ENCODE results near the gene CTTN. TPM values are rescaled to one million over a fixed set of nuclear protein-coding genes. Genes with fewer than 3 reads are reported as not detected.
"Not testable (repeated sequence)": the region's sequence is repeated elsewhere in the genome, so short reads cannot be mapped to it uniquely, and the experiment has no call there.

CTTN gene
- polyA plus RNA-seq, 1 donor from 2014 or later: 0.74 TPM

DNA sequence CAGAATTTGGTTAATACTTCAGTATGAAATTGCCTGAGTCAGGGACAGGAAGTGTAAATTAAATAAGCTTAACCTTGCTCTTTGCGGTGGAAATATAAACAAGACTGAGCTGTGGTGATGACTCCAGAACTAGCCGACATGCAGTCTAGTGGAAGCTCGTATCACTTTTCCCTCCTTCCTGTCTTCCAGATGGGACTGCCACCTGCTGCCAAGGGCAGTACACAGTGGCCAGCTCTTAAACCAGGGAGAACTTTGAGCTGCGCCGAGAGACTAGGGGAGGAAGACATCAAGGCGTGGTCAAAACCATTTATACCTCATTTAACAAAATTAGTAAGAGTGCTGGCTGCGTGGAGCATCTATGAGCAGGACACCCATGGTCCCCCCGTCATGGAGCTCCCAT is 31.3 kb upstream of the CTTN start:
- Mint-ChIP-seq H3K9me3 (no peaks in the 10 kb centered on the region), H3K27me3 (no peaks in the 10 kb centered on the region), H3K4me3 (no peak overlapping the region), H3K27ac (no peak overlapping the region), H3K4me1 (peaks cover 6 to 18% (median 11%) of the 10 kb centered on the region in 3 donors), H3K36me3 (peaks cover 14% of the 10 kb centered on the region)

GRCh38 chr11:70368961-70369360 is 29.4 kb upstream of the CTTN start:
- Mint-ChIP-seq H3K9me3 (no peaks in the 10 kb centered on the region), H3K4me3 (no peak overlapping the region), H3K27ac (no peak overlapping the region), H3K27me3 (no peaks in the 10 kb centered on the region), H3K4me1 (peaks cover 6 to 18% (median 11%) of the 10 kb centered on the region in 3 donors), H3K36me3 (peaks cover 10% of the 10 kb centered on the region)

GRCh38 chr11:70371241-70371640 is 27.1 kb upstream of the CTTN start:
- Mint-ChIP-seq H3K9me3 (no peaks in the 10 kb centered on the region), H3K36me3 (peaks cover 6% of the 10 kb centered on the region), H3K27me3 (no peaks in the 10 kb centered on the region), H3K4me1 (peaks cover 2 to 6% (median 5%) of the 10 kb centered on the region in 3 donors), H3K27ac (no peak overlapping the region), H3K4me3 (no peak overlapping the region)

- Mint-ChIP-seq H3K27me3 (no peaks in the 10 kb centered on the region), H3K27ac (no peak overlapping the region), H3K36me3 (peaks cover 6% of the 10 kb centered on the region)
Observed at GRCh38 chr11:70372076-70372475, 26.3 kb upstream of the CTTN start.

DNA sequence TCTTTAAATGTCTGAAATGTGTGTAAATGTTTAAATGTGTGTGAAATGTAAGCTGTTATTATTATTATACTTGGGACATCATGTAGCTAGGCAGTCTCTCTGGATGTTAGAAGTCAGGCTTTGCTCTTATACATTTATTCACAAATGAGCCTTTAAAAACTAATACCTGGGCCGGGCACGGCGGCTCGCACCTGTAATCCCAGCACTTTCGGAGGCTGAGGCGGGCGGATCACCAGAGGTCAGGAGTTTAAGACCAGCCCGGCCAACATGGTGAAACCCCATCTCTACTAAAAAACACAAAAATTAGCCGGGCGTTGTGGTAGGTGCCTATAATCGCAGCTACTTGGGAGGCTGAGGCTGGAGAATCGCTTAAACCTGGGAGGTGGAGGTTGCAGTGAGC is 21.7 kb upstream of the CTTN start:
- H3K27me3 Mint-ChIP-seq: no peaks in the 10 kb centered on the region
- no peaks in the 10 kb centered on the region for H3K9me3 Mint-ChIP-seq
- no peak overlapping the region for H3K4me3 Mint-ChIP-seq
- H3K27ac Mint-ChIP-seq: no peak overlapping the region
- no peaks in the 10 kb centered on the region for H3K4me1 Mint-ChIP-seq
- H3K36me3 Mint-ChIP-seq: peaks cover 7% of the 10 kb centered on the region

More at GRCh38 chr11:70372076-70372475, 26.3 kb upstream of the CTTN start:
- Mint-ChIP-seq H3K4me1 (peaks cover 2 to 6% (median 5%) of the 10 kb centered on the region in 3 donors), H3K9me3 (no peaks in the 10 kb centered on the region), H3K4me3 (no peak overlapping the region)

GRCh38 chr11:70377645-70378044 is 20.7 kb upstream of the CTTN start:
- Mint-ChIP-seq H3K9me3 (no peaks in the 10 kb centered on the region), H3K27me3 (no peaks in the 10 kb centered on the region), H3K4me3 (no peak overlapping the region), H3K36me3 (peaks cover 7% of the 10 kb centered on the region), H3K27ac (no peak overlapping the region), H3K4me1 (peaks cover 0 to 2% (median 0%) of the 10 kb centered on the region in 3 donors)

- Mint-ChIP-seq H3K9me3 (no peaks in the 10 kb centered on the region), H3K27me3 (no peaks in the 10 kb centered on the region), H3K4me1 (peaks cover 0 to 2% (median 0%) of the 10 kb centered on the region in 3 donors), H3K4me3 (no peak overlapping the region), H3K27ac (no peak overlapping the region), H3K36me3 (peaks cover 7% of the 10 kb centered on the region)
Observed at GRCh38 chr11:70378506-70379134, 19.7 kb upstream of the CTTN start.

DNA sequence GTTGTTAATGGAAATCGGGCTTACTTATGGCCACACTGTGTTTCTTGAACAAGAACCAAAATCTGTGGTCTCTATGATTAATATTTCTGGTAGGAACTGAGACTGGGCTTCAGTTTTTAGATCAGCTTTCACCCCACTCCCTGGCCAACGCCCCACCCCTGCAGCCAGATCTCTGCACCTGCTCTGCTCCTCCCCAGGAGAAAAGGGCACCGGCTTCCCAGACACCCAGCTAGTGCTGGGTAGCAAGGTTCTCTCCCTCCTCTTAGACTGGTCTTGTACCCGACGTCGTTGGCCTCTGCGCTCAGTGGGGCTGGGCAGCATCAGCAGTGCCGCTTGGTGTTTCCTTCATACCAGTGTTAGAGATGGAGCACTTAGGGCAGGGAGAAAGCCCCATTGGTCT is 17.0 kb upstream of the CTTN start:
- no peaks in the 10 kb centered on the region for H3K9me3 Mint-ChIP-seq
- H3K4me3 Mint-ChIP-seq: no peak overlapping the region
- peaks cover 0 to 4% (median 0%) of the 10 kb centered on the region in 3 donors for H3K4me1 Mint-ChIP-seq

GRCh38 chr11:70381872-70382861 is 16.2 kb upstream of the CTTN start:
- no peaks in the 10 kb centered on the region for H3K9me3 Mint-ChIP-seq
- no peak overlapping the region for H3K4me3 Mint-ChIP-seq
- H3K27me3 Mint-ChIP-seq: no peaks in the 10 kb centered on the region
- H3K4me1 Mint-ChIP-seq: peaks cover 0 to 4% (median 0%) of the 10 kb centered on the region in 3 donors
- peaks cover 10% of the 10 kb centered on the region for H3K36me3 Mint-ChIP-seq
- no peak overlapping the region for H3K27ac Mint-ChIP-seq

More for the DNA sequence above, 17.0 kb upstream of the CTTN start:
- no peaks in the 10 kb centered on the region for H3K27me3 Mint-ChIP-seq
- H3K36me3 Mint-ChIP-seq: peaks cover 10% of the 10 kb centered on the region
- H3K27ac Mint-ChIP-seq: no peak overlapping the region

DNA sequence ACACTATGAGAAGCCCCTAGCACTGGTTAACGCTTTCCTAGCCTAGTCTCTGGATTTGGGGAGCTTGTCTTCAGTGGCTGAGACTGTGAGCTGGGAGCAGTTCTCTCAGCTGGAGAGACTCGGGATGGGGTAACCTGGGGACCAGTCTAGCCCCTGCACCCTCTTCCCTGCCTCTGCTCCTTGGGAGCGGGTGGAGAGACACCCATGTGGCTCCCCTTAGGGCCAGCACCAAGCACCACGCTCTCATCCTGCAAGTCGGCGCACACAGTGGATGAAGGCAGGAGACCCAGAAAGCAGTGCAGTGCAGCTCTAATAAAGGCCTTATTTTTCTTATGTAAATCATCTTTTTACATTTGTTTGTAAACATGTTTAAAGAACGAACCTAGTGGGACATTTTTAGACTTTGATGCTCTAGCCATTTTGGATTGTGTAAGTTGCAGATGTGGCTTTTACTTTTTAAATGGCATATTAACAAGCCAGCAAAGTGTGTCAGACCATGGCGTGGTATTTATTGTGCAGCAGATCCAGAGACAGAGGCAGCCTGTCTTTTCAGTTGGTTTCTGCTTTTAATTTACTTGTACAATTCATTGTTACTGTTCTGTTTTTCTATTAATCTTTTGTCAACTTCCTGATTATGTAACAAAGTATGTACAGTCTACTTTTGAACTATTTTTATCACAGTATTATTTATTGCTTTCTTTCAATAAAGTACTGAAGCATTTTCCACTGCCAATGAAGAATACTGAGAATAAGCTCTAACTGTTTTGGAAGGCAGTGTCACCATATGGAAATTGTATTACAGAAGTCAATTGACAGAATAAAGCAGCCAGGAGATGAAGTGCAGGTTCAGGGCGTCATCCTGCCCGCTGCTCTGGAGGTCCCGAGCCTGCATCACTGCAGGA is 14.4 kb upstream of the CTTN start:
- peaks cover 3% of the 10 kb centered on the region for H3K36me3 Mint-ChIP-seq

GRCh38 chr11:70384566-70385152 is 13.7 kb upstream of the CTTN start:
- peaks cover 0 to 4% (median 0%) of the 10 kb centered on the region in 3 donors for H3K4me1 Mint-ChIP-seq
- no peaks in the 10 kb centered on the region for H3K9me3 Mint-ChIP-seq
- H3K27ac Mint-ChIP-seq: no peak overlapping the region
- no peak overlapping the region for H3K4me3 Mint-ChIP-seq
- peaks cover 3% of the 10 kb centered on the region for H3K36me3 Mint-ChIP-seq
- peaks cover 2% of the 10 kb centered on the region for H3K27me3 Mint-ChIP-seq

More for the DNA sequence above, 14.4 kb upstream of the CTTN start:
- H3K9me3 Mint-ChIP-seq: no peaks in the 10 kb centered on the region
- peaks cover 0 to 4% (median 0%) of the 10 kb centered on the region in 3 donors for H3K4me1 Mint-ChIP-seq
- peaks cover 2% of the 10 kb centered on the region for H3K27me3 Mint-ChIP-seq
- no peak overlapping the region for H3K4me3 Mint-ChIP-seq
- H3K27ac Mint-ChIP-seq: no peak overlapping the region

DNA sequence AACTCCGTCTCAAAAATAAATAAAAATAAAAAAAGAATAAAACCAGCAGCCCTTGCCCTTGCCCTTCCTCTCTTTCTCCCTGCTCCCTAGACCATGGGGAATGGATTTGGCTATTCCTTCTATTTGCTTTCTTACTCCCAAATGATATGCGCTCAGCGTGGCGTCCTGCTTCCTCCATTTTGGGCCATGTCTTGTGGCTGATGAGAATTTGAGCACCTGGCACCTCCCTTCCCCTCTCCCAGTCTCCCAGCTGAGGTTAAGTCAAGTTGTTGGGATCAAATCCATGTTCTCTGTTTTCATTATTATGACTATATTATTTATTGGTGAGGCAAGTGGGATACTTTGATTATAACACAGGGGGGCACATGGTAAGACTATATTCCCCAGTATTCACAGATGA is 10.8 kb upstream of the CTTN start:
- Mint-ChIP-seq H3K9me3 (no peaks in the 10 kb centered on the region), H3K27ac (no peak overlapping the region), H3K27me3 (peaks cover 12% of the 10 kb centered on the region)

DNA sequence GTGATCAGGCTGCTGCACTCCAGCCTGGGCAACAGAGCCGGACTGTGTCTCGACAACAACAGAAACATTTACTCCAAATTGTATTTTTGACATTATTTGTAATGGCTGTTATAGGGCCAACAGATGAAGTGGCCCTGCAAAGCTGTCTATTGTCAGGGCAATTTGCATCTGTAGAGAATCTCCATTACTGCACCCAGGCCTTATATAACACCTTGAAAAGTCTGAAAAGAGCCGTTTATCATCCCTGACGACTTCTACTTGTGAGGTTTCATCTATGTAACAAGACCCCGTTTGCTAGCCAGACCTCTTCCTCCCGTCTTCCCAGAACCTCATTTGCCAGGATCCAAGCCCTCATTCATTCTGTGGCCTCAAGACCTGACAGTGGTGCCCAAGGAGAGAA is 9.1 kb upstream of the CTTN start:
- no peaks in the 10 kb centered on the region for H3K9me3 Mint-ChIP-seq
- H3K27ac Mint-ChIP-seq: no peak overlapping the region
- peaks cover 24% of the 10 kb centered on the region for H3K27me3 Mint-ChIP-seq
- no peak overlapping the region for H3K4me3 Mint-ChIP-seq
- peaks cover 0 to 1% (median 0%) of the 10 kb centered on the region in 3 donors for H3K4me1 Mint-ChIP-seq
- peaks cover 3% of the 10 kb centered on the region for H3K36me3 Mint-ChIP-seq

More for the DNA sequence above, 10.8 kb upstream of the CTTN start:
- Mint-ChIP-seq H3K4me1 (peaks cover 0 to 3% (median 0%) of the 10 kb centered on the region in 3 donors), H3K4me3 (no peak overlapping the region), H3K36me3 (peaks cover 3% of the 10 kb centered on the region)

DNA sequence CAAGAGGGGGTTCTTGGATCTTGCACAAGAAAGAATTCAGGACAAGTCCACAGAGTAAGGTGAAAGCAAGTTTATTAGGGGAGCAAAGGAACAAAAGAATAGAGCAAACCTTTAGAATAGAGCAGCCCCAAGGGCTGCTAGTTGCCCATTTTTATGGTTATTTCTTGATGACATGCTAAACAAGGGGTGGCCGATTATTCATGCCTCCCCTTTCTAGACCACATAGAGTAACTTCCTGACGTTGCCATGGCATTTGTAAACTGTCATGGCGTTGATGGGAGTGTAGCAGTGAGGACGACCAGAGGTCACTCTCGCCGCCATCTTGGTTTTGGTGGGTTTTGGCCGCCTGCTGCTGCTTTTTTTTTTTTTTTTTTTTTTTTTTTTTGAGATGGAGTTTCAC is 7.4 kb upstream of the CTTN start:
- not testable (repeated sequence) for H3K9me3 Mint-ChIP-seq, H3K27ac Mint-ChIP-seq, H3K4me1 Mint-ChIP-seq, H3K4me3 Mint-ChIP-seq, H3K36me3 Mint-ChIP-seq
- H3K27me3 Mint-ChIP-seq: peaks cover 29% of the 10 kb centered on the region
